NB4 (cell line): ENCODE data around the gene MIER2.

Experiments
- POLR2A ChIP-seq: IDR thresholded peaks from 2 replicates; pipeline ENCODE4 v1.6.1; 2011; ENCODE audit warnings: mild to moderate bottlenecking; ENCODE audit not compliant: insufficient read length; ENCODE audit errors: extremely low read depth
- TF ChIP-seq, protein P1 (sequence below): IDR thresholded peaks from one replicate; pipeline ENCODE4 v1.5.1; 2012; ENCODE audit warnings: low read depth, low read length
- TF ChIP-seq, protein P2 (sequence below): IDR thresholded peaks from 2 replicates; pipeline ENCODE4 v1.6.1; 2011; ENCODE audit warnings: low read depth, low read length

DNA sequence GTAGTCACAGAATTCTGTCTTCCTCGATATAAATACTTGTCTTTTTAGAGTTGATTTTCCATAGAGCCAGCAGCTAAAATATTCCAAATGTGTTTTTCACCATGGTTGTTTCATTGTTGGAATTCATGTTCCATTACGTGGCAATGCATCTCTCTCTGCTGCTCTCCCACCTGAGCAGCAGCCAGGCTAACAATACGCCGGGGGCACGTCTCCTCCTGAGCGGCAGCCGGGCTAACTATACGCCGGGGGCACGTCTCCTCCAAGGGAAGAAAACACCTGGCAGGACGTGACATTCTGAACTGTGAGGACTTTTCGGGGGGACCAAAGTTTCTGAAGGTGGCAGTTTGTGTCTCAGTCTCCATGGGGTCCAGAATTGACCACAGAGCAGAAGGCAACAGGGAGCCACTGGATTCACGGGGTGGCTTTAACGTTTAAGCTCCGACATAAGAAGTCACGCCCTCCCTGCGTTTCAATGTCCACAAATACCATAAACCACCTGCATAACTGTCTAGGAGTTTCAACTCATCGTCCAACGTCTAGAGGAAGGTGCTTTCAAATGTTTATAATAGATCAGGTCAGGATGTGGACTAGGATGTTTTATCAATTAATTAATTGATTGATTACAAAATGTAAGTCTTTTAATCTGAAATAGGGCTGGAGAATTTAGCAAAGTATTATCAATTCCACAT lies 68.5 kb downstream of the MIER2 start:
- TF ChIP-seq, protein P1, sequence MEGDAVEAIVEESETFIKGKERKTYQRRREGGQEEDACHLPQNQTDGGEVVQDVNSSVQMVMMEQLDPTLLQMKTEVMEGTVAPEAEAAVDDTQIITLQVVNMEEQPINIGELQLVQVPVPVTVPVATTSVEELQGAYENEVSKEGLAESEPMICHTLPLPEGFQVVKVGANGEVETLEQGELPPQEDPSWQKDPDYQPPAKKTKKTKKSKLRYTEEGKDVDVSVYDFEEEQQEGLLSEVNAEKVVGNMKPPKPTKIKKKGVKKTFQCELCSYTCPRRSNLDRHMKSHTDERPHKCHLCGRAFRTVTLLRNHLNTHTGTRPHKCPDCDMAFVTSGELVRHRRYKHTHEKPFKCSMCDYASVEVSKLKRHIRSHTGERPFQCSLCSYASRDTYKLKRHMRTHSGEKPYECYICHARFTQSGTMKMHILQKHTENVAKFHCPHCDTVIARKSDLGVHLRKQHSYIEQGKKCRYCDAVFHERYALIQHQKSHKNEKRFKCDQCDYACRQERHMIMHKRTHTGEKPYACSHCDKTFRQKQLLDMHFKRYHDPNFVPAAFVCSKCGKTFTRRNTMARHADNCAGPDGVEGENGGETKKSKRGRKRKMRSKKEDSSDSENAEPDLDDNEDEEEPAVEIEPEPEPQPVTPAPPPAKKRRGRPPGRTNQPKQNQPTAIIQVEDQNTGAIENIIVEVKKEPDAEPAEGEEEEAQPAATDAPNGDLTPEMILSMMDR: no peak
- TF ChIP-seq, protein P2, sequence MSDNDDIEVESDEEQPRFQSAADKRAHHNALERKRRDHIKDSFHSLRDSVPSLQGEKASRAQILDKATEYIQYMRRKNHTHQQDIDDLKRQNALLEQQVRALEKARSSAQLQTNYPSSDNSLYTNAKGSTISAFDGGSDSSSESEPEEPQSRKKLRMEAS: no peak
- no peak for TF ChIP-seq POLR2A
